CD4-positive, alpha-beta T cell (primary cell): ENCODE results near the gene DCLRE1C. TPM values are rescaled to one million over a fixed set of nuclear protein-coding genes. Genes with fewer than 3 reads are reported as not detected.
"Not testable (repeated sequence)": the region's sequence is repeated elsewhere in the genome, so short reads cannot be mapped to it uniquely, and the experiment has no call there.

Experiments used
- ATAC-seq: fragments of 200-7000 bp; cut with Tn5 transposase; one replicate; pipeline ENCODE4 v1.10.0; 2022; ENCODE audit warnings: mild to moderate bottlenecking; ENCODE audit not compliant: poor library complexity
- CTCF ChIA-PET: fragments of 350-600 bp; sonication (Branson Sonifier 250); formaldehyde crosslinking; loops from one replicate; lab custom pipeline; 2021; ENCODE audit warnings: antibody characterized with exemption, inconsistent platforms; lab: Charles Lee
- POLR2A ChIA-PET: fragments of 350-600 bp; sonication (Branson Sonifier 250); formaldehyde crosslinking; loops from one replicate; lab custom pipeline; 2021; ENCODE audit warnings: antibody characterized with exemption, inconsistent platforms; lab: Charles Lee
- DNase-seq, 14 experiments: peaks; one replicate each; pipeline ENCODE4 v3.0.0-alpha.2; 2013 to 2020; ENCODE audit warnings: mixed read lengths in 2 of 14
- H3K27ac ChIP-seq, 2 donors: one replicate each; pipeline versions ENCODE4 v1.5.1 to v1.7.0; 2013; ENCODE audit warnings: low read length in 2 of 2, low read depth in 1 of 2, mild to moderate bottlenecking in 1 of 2
- H3K27me3 ChIP-seq, 2 experiments: 1 replicate in 1 of 2; 2 replicates in 1 of 2; pipeline versions ENCODE4 v1.6.1 to v1.7.0; 2013; ENCODE audit warnings: low read length in 2 of 2, control low read depth in 1 of 2, mild to moderate bottlenecking in 1 of 2, moderate library complexity in 1 of 2; ENCODE audit not compliant: insufficient read depth in 2 of 2, control insufficient read depth in 1 of 2
- H3K36me3 ChIP-seq: one replicate; pipeline ENCODE4 v1.6.1; 2013; ENCODE audit warnings: low read length, control low read depth; ENCODE audit not compliant: insufficient read depth
- H3K4me1 ChIP-seq: one replicate; pipeline ENCODE4 v1.6.1; 2013; ENCODE audit warnings: low read length, control low read depth; ENCODE audit not compliant: insufficient read depth
- H3K4me3 ChIP-seq: one replicate; pipeline ENCODE4 v1.5.1; 2013; ENCODE audit warnings: mild to moderate bottlenecking, low read length, moderate library complexity
- H3K9me3 ChIP-seq, 2 experiments: 1 replicate in 1 of 2; 2 replicates in 1 of 2; pipeline versions ENCODE4 v1.6.1 to v1.7.0; 2013; ENCODE audit warnings: low read length in 2 of 2, mild to moderate bottlenecking in 2 of 2, control low read depth in 1 of 2, moderate library complexity in 1 of 2; ENCODE audit not compliant: control insufficient read depth in 1 of 2, insufficient read depth in 1 of 2
- H3K27ac Mint-ChIP-seq: one replicate; pipeline ENCODE4 v1.8.0; 2020; ENCODE audit warnings: mixed read lengths
- H3K27me3 Mint-ChIP-seq: one replicate; pipeline ENCODE4 v1.8.0; 2021; ENCODE audit warnings: mixed read lengths
- H3K36me3 Mint-ChIP-seq: one replicate; pipeline ENCODE4 v1.8.0; 2021; ENCODE audit warnings: low read depth, mixed read lengths
- H3K4me1 Mint-ChIP-seq: one replicate; pipeline ENCODE4 v1.8.0; 2021; ENCODE audit warnings: low read depth, mixed read lengths
- H3K4me3 Mint-ChIP-seq: one replicate; pipeline ENCODE4 v1.8.0; 2020; ENCODE audit warnings: mild to moderate bottlenecking, mixed read lengths
- H3K9me3 Mint-ChIP-seq: one replicate; pipeline ENCODE4 v1.8.0; 2020; ENCODE audit warnings: mixed read lengths
- CTCF ChIP-seq: fragments of 200-600 bp; IDR thresholded peaks from one replicate; pipeline ENCODE4 v1.8.0; 2022; ENCODE audit warnings: antibody characterized with exemption, mild to moderate bottlenecking
- intact Hi-C, 2 experiments: fragments of 100-400 bp; cut with DNase I in 1 of 2; cut with micrococcal nuclease in 1 of 2; formaldehyde crosslinking; loops; one replicate each; pipeline versions ENCODE4 v1.15.1 to v1.9.0; 2023 to 2025; cut with DNase I, micrococcal nuclease
- total RNA-seq, 174 experiments: library from RNA in 2 of 174; stranded (reverse) in 2 of 174; gene quantifications; one replicate each; pipeline ENCODE4 v1.2.3 and lab custom pipeline; 2021 to 2026

The DCLRE1C gene
- total RNA-seq, 2 experiments from 2014 or later, result 11.0 to 15.4 TPM

GRCh38 chr10:14975672-14976273 lies 21.9 kb upstream of the DCLRE1C start:
- intact Hi-C loops, result no loop called here
- Mint-ChIP-seq H3K4me1 (no peaks in the 10 kb centered on the region), H3K36me3 (no peaks in the 10 kb centered on the region), H3K27ac (no peak overlapping the region), H3K27me3 (peaks cover 34% of the 10 kb centered on the region), H3K9me3 (no peaks in the 10 kb centered on the region), H3K4me3 (no peak overlapping the region)
- ChIA-PET CTCF (no interaction called here), POLR2A (no interaction called here)
- H3K9me3 ChIP-seq, result no peaks in the 10 kb centered on the region
- no peak for ATAC-seq
- peak in 2 of 14 experiments; percentile 5 to 20 for DNase-seq
- H3K4me1 ChIP-seq, result no peaks in the 10 kb centered on the region
- no peak overlapping the region for H3K27ac ChIP-seq
- H3K27me3 ChIP-seq, result peaks cover 0 to 6% of the 10 kb centered on the region in 2 experiments
- H3K36me3 ChIP-seq, result no peaks in the 10 kb centered on the region
- H3K4me3 ChIP-seq, result no peak overlapping the region
- TF ChIP-seq CTCF, result no peak

- H3K4me3 ChIP-seq, H3K36me3 ChIP-seq, H3K27ac Mint-ChIP-seq, H3K9me3 Mint-ChIP-seq, ATAC-seq, CTCF ChIA-PET, H3K4me1 ChIP-seq, H3K4me3 Mint-ChIP-seq, H3K4me1 Mint-ChIP-seq, H3K27me3 ChIP-seq, H3K36me3 Mint-ChIP-seq, POLR2A ChIA-PET, DNase-seq, H3K27ac ChIP-seq, H3K9me3 ChIP-seq: not testable (repeated sequence)
- intact Hi-C loops, result loop anchor here in 1 of 2 experiments (5.0 kb wide), 3 partner anchors 87 to 777 kb away; no protein-coding TSS in a partner anchor
- H3K27me3 Mint-ChIP-seq, result peaks cover 34% of the 10 kb centered on the region
Measured at GRCh38 chr10:14974153-14974998, 20.5 kb upstream of the DCLRE1C start.

- no peak overlapping the region for H3K4me3 Mint-ChIP-seq
- H3K27ac Mint-ChIP-seq, result no peak overlapping the region
- peaks cover 3% of the 10 kb centered on the region for H3K4me1 ChIP-seq
- peaks cover 0 to 6% of the 10 kb centered on the region in 2 experiments for H3K27me3 ChIP-seq
- H3K9me3 Mint-ChIP-seq, result no peaks in the 10 kb centered on the region
- intact Hi-C loops, result loop anchor here in 1 of 2 experiments (5.0 kb wide), 3 partner anchors 85 to 775 kb away; no protein-coding TSS in a partner anchor
- H3K27me3 Mint-ChIP-seq, result peaks cover 31% of the 10 kb centered on the region
- H3K4me1 Mint-ChIP-seq, result peaks cover 5% of the 10 kb centered on the region
- peak; percentile 55 for ATAC-seq
- no peaks in the 10 kb centered on the region for H3K36me3 Mint-ChIP-seq
- CTCF ChIA-PET, result interaction anchor here (0.6 to 1.4 kb wide), 8 partner anchors 19 to 1850 kb away, joined by 3 to 4 read pairs (median 3); no protein-coding TSS in a partner anchor
- H3K27ac ChIP-seq, result no peak overlapping the region
- POLR2A ChIA-PET, result interaction anchor here (0.6 to 1.3 kb wide), 4 partner anchors 10 to 134 kb away, joined by 3 to 4 read pairs (median 4); partner anchors contain the start of gene CDNF
- H3K9me3 ChIP-seq, result no peaks in the 10 kb centered on the region
- H3K36me3 ChIP-seq, result no peaks in the 10 kb centered on the region
- no peak overlapping the region for H3K4me3 ChIP-seq
- peak; percentile 70 for TF ChIP-seq CTCF
- peak; percentile 31 to 76 (median 44) for DNase-seq
Measured at GRCh38 chr10:14971867-14972448, 18.1 kb upstream of the DCLRE1C start.
